IMR-90 (cell line): ENCODE measurements around the gene CENPP. TPM values are rescaled to one million over a fixed set of nuclear protein-coding genes. Genes with fewer than 3 reads are reported as not detected.

ENCODE experiments used
- ATAC-seq: fragments of 200-7000 bp; cut with Tn5 transposase; 2 replicates; pipeline ENCODE4 v1.9.1; 2020; ENCODE audit warnings: low read depth, mild to moderate bottlenecking, moderate library complexity
- BruUV-seq: library from RNA; stranded (reverse); fragments of 400-500 nt; replicated peaks from 2 replicates; lab custom pipeline; 2021; lab: Mats Ljungman, UMichigan
- CTCF ChIA-PET: fragments of 300-600 bp; formaldehyde crosslinking; extraction: SDS; loops from one replicate; lab custom pipeline; 2021; ENCODE audit warnings: antibody characterized with exemption; lab: Yijun Ruan, JAX
- POLR2A ChIA-PET: fragments of 300-600 bp; sonication (Branson Sonifier 250); formaldehyde crosslinking; loops from one replicate; lab custom pipeline; 2022; ENCODE audit warnings: antibody characterized with exemption; ENCODE audit not compliant: unreplicated experiment; lab: Charles Lee
- DNase-seq: peaks from one replicate; pipeline ENCODE4 v3.0.0; 2013
- H2AFZ ChIP-seq: replicated peaks from 2 replicates; pipeline ENCODE3; 2013; ENCODE audit warnings: low read length, mild to moderate bottlenecking; ENCODE audit not compliant: poor library complexity
- H2AK5ac ChIP-seq: 2 replicates; pipeline ENCODE4 v1.6.1; 2013; ENCODE audit warnings: low read depth, low read length, inconsistent platforms
- H2AK9ac ChIP-seq: replicated peaks from 2 replicates; pipeline ENCODE3; 2013; ENCODE audit warnings: mild to moderate bottlenecking, low read depth, low read length, moderate library complexity; ENCODE audit not compliant: poor library complexity
- H2BK120ac ChIP-seq: 2 replicates; pipeline ENCODE4 v1.6.1; 2013; ENCODE audit warnings: low read depth, low read length, inconsistent platforms
- H2BK15ac ChIP-seq: 3 replicates; pipeline ENCODE4 v1.6.1; 2013; ENCODE audit warnings: low read depth, low read length, inconsistent platforms
- H2BK20ac ChIP-seq: 2 replicates; pipeline ENCODE4 v1.6.1; 2013; ENCODE audit warnings: low read depth, mild to moderate bottlenecking, inconsistent platforms, low read length, moderate library complexity
- H2BK5ac ChIP-seq: 2 replicates; pipeline ENCODE4 v1.6.1; 2013; ENCODE audit warnings: mild to moderate bottlenecking, low read depth, low read length, inconsistent platforms; ENCODE audit not compliant: poor library complexity, severe bottlenecking
- H3K14ac ChIP-seq: replicated peaks from 2 replicates; pipeline ENCODE4 v1.6.1; 2013; ENCODE audit warnings: low read depth, low read length, inconsistent platforms
- H3K18ac ChIP-seq: 2 replicates; pipeline ENCODE4 v1.6.1; 2013; ENCODE audit warnings: low read depth, low read length, control low read depth
- H3K23ac ChIP-seq: 2 replicates; pipeline ENCODE4 v1.6.1; 2013; ENCODE audit warnings: low read depth, low read length, inconsistent platforms
- H3K27ac ChIP-seq: 2 replicates; pipeline ENCODE4 v1.5.1; 2013; ENCODE audit warnings: mild to moderate bottlenecking, control low read depth, low read length; ENCODE audit not compliant: insufficient read depth
- H3K27me3 ChIP-seq: 2 replicates; pipeline ENCODE4 v1.6.1; 2013; ENCODE audit warnings: low read length; ENCODE audit not compliant: control insufficient read depth, insufficient read depth
- H3K36me3 ChIP-seq: 2 replicates; pipeline ENCODE4 v1.6.1; 2013; ENCODE audit warnings: low read length, mixed read lengths; ENCODE audit not compliant: control insufficient read depth, insufficient read depth
- H3K4ac ChIP-seq: 2 replicates; pipeline ENCODE4 v1.6.1; 2013; ENCODE audit warnings: low read depth, low read length, inconsistent platforms
- H3K4me1 ChIP-seq: 2 replicates; pipeline ENCODE4 v1.6.1; 2013; ENCODE audit warnings: low read length, mixed read lengths; ENCODE audit not compliant: control insufficient read depth, insufficient read depth
- H3K4me2 ChIP-seq: 2 replicates; pipeline ENCODE4 v1.6.1; 2013; ENCODE audit warnings: low read depth, mild to moderate bottlenecking, control low read depth, low read length, moderate library complexity
- H3K4me3 ChIP-seq: 2 replicates; pipeline ENCODE4 v1.5.1; 2013; ENCODE audit warnings: low read depth, mild to moderate bottlenecking, control low read depth, low read length, moderate library complexity; ENCODE audit not compliant: insufficient read depth
- H3K56ac ChIP-seq: 2 replicates; pipeline ENCODE4 v1.6.1; 2013; ENCODE audit warnings: low read length, inconsistent platforms; ENCODE audit not compliant: insufficient read depth; ENCODE audit errors: extremely low read depth
- H3K79me1 ChIP-seq, 2 experiments: 2 replicates each; pipeline ENCODE4 v1.6.1; 2013; ENCODE audit warnings: low read length in 2 of 2, inconsistent platforms in 1 of 2, low read depth in 1 of 2
- H3K9ac ChIP-seq: 2 replicates; pipeline ENCODE4 v1.6.1; 2013; ENCODE audit warnings: low read depth, low read length, control low read depth
- H3K9me1 ChIP-seq: 2 replicates; pipeline ENCODE4 v1.6.1; 2013; ENCODE audit warnings: low read length, inconsistent platforms; ENCODE audit not compliant: insufficient read depth
- H3K9me3 ChIP-seq: 2 replicates; pipeline ENCODE4 v1.6.1; 2013; ENCODE audit warnings: low read length; ENCODE audit not compliant: control insufficient read depth, insufficient read depth
- H4K20me1 ChIP-seq: 2 replicates; pipeline ENCODE4 v1.6.1; 2013; ENCODE audit warnings: low read length, inconsistent platforms; ENCODE audit not compliant: insufficient read depth
- H4K5ac ChIP-seq: 2 replicates; pipeline ENCODE4 v1.6.1; 2013; ENCODE audit warnings: mild to moderate bottlenecking, low read depth, low read length, control low read depth
- H4K8ac ChIP-seq, 2 experiments: 2 replicates each; pipeline ENCODE4 v1.6.1; 2013; ENCODE audit warnings: low read depth in 2 of 2, low read length in 2 of 2, control low read depth in 1 of 2, inconsistent platforms in 1 of 2
- H4K91ac ChIP-seq: 2 replicates; pipeline ENCODE4 v1.6.1; 2013; ENCODE audit warnings: low read depth, low read length, inconsistent platforms; ENCODE audit not compliant: insufficient read depth
- BHLHE40 ChIP-seq: fragments of 150-350 bp; IDR thresholded peaks from 2 replicates; pipeline ENCODE4 v1.6.1; 2016; ENCODE audit warnings: mild to moderate bottlenecking, low read depth, low read length
- CEBPB ChIP-seq: IDR thresholded peaks from 2 replicates; pipeline ENCODE4 v1.6.1; 2012; ENCODE audit warnings: low read depth, low read length, improper control_type of control experiment
- CTCF ChIP-seq: conservative IDR thresholded peaks from 2 replicates; pipeline ENCODE4 v1.5.1; 2012; ENCODE audit warnings: mild to moderate bottlenecking, low read depth, low read length, improper control_type of control experiment
- RCOR1 ChIP-seq: IDR thresholded peaks from 2 replicates; pipeline ENCODE4 v1.6.1; 2012; ENCODE audit warnings: mild to moderate bottlenecking, low read length, improper control_type of control experiment; ENCODE audit not compliant: insufficient replicate concordance
- RFX5 ChIP-seq: IDR thresholded peaks from 2 replicates; pipeline ENCODE4 v1.8.0; 2012; ENCODE audit warnings: low read depth, mild to moderate bottlenecking, low read length, moderate library complexity
- WGBS, 2 experiments: methylation state at CpG; one replicate each; pipeline versions ENCODE4 v1.1.5 to v1.1.7; 2013; ENCODE audit warnings: missing lambda C conversion rate in 2 of 2; ENCODE audit not compliant: insufficient read length in 1 of 2; ENCODE audit errors: extremely low coverage in 2 of 2; 5-methylcytosine and 5-hydroxymethylcytosine counted together
- dilution Hi-C: fragments of 300-500 bp; cut with HindIII; formaldehyde crosslinking; loops from one replicate; pipeline ENCODE4 v1.14.3; 2018; ENCODE audit warnings: low sequenced_read_pairs; ENCODE audit not compliant: unreplicated experiment
- in situ Hi-C: fragments of 300-500 bp; cut with MboI; formaldehyde crosslinking; loops from 3 replicates; pipeline ENCODE4 v1.14.3; 2019; ENCODE audit warnings: low sequenced_read_pairs, inconsistent platforms, mixed read lengths
- intact Hi-C: fragments of 100-400 bp; cut with micrococcal nuclease; formaldehyde crosslinking; loops from 2 replicates; pipeline ENCODE4 v1.10.0; 2022
- polyA plus RNA-seq, 3 experiments: library from polyadenylated mRNA; depleted of rRNA; stranded (reverse); fragments of >200 nt; gene quantifications; 2 replicates each; pipeline ENCODE4 v1.2.3, GENCODE V29; 2012; ENCODE audit warnings: low replicate concordance in 1 of 3
- total RNA-seq: library from RNA; depleted of rRNA; stranded (reverse); fragments of >200 nt; gene quantifications from 2 replicates; pipeline ENCODE4 v1.2.3, GENCODE V29; 2012
- TF ChIP-seq, protein P1 (sequence below): fragments of 150-350 bp; IDR thresholded peaks from 2 replicates; pipeline ENCODE4 v1.6.1; 2016; ENCODE audit warnings: low read depth, mild to moderate bottlenecking, low read length, moderate library complexity, borderline replicate concordance

The CENPP gene
- total and polyA plus RNA-seq, 2 of the 4 experiments (the other 2 are of a cell fraction): 1.4 to 2.0 TPM

- no peak overlapping the region for H3K56ac ChIP-seq
- BruUV-seq: no TSS peak
- ChIA-PET CTCF (interaction anchor here (1.1 kb wide), 1 partner anchor 13 kb away, joined by 4 read pairs; no protein-coding TSS in a partner anchor), POLR2A (no interaction called here)
- no peak overlapping the region for H2BK15ac ChIP-seq
- no CpG with 5 or more reads among the region's 2 CpGs for WGBS, 2 experiments
- intact Hi-C loops: loop anchor here (5.0 kb wide), 1 partner anchor 33 kb away; no protein-coding TSS in a partner anchor
- no peaks in the 10 kb centered on the region for H3K27me3 ChIP-seq
- H4K20me1 ChIP-seq: no peaks in the 10 kb centered on the region
- H2BK5ac ChIP-seq: no peak overlapping the region
- no peaks in the 10 kb centered on the region for H3K36me3 ChIP-seq
- no peak overlapping the region for H2AFZ ChIP-seq
- no peak for ATAC-seq
- H2AK5ac ChIP-seq: no peak overlapping the region
- no peak overlapping the region for H3K18ac ChIP-seq
- H4K8ac ChIP-seq: no peak overlapping the region
- H3K27ac ChIP-seq: no peak overlapping the region
- no peaks in the 10 kb centered on the region for H3K79me1 ChIP-seq
- H3K23ac ChIP-seq: no peak overlapping the region
- no peak overlapping the region for H3K9ac ChIP-seq
- H3K4ac ChIP-seq: no peak overlapping the region
- peaks cover 6% of the 10 kb centered on the region for H3K4me1 ChIP-seq
- no peak for DNase-seq
- no peak overlapping the region for H4K91ac ChIP-seq
- H3K4me3 ChIP-seq: no peak overlapping the region
- H3K9me1 ChIP-seq: no peaks in the 10 kb centered on the region; the same call in 1 of the 2 replicates
- no peak overlapping the region for H2BK120ac ChIP-seq
- H2BK20ac ChIP-seq: no peak overlapping the region
- no peak overlapping the region for H4K5ac ChIP-seq
- dilution Hi-C loops: no loop called here
- in situ Hi-C loops: no loop called here
- H2AK9ac ChIP-seq: no peak overlapping the region
- no peak overlapping the region for H3K4me2 ChIP-seq
- no peaks in the 10 kb centered on the region for H3K9me3 ChIP-seq
- TF ChIP-seq BHLHE40 (no peak), CTCF (no peak), CEBPB (no peak), RFX5 (no peak), RCOR1 (no peak)
- TF ChIP-seq, protein P1, sequence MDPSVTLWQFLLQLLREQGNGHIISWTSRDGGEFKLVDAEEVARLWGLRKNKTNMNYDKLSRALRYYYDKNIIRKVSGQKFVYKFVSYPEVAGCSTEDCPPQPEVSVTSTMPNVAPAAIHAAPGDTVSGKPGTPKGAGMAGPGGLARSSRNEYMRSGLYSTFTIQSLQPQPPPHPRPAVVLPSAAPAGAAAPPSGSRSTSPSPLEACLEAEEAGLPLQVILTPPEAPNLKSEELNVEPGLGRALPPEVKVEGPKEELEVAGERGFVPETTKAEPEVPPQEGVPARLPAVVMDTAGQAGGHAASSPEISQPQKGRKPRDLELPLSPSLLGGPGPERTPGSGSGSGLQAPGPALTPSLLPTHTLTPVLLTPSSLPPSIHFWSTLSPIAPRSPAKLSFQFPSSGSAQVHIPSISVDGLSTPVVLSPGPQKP: no peak
- no peak overlapping the region for H3K14ac ChIP-seq
Measured at GRCh38 chr9:92380603-92381002, 54.9 kb downstream of the CENPP start.
